GM12878 (cell line): ENCODE measurements around the gene FTCDNL1. TPM values are rescaled to one million over a fixed set of nuclear protein-coding genes. Genes with fewer than 3 reads are reported as not detected.

Source experiments
- ATAC-seq: fragments of 200-7000 bp; cut with Tn5 transposase; 3 replicates; pipeline ENCODE4 v1.9.1; 2020; ENCODE audit warnings: mild to moderate bottlenecking, moderate library complexity
- BruUV-seq: library from RNA; stranded (reverse); fragments of 400-500 nt; replicated peaks from 2 replicates; lab custom pipeline; 2021; lab: Mats Ljungman, UMichigan
- CTCF ChIA-PET: fragments of 300-600 bp; sonication (Branson Sonifier 250); formaldehyde crosslinking; extraction: SDS; loops from one replicate; lab custom pipeline; 2021; ENCODE audit warnings: inconsistent platforms; lab: Yijun Ruan, JAX
- POLR2A ChIA-PET: fragments of 350-600 bp; formaldehyde crosslinking; extraction: SDS; loops from one replicate; lab custom pipeline; 2021; ENCODE audit warnings: inconsistent platforms; lab: Charles Lee
- RAD21 ChIA-PET: fragments of 300-600 bp; sonication (Branson Sonifier 250); formaldehyde crosslinking; loops from one replicate; lab custom pipeline; 2023; ENCODE audit warnings: antibody characterized with exemption; ENCODE audit not compliant: unreplicated experiment; lab: Charles Lee
- SMC1A ChIA-PET: fragments of 300-600 bp; sonication (Branson Sonifier 250); formaldehyde crosslinking; loops from one replicate; lab custom pipeline; 2023; ENCODE audit not compliant: unreplicated experiment, uncharacterized antibody; lab: Charles Lee
- DNase-seq: peaks from one replicate; pipeline ENCODE4 v3.0.0-alpha.2; 2011; ENCODE audit warnings: low read depth, low spot score
- FAIRE-seq: peaks from 3 replicates; lab custom pipeline; 2011; peaks lifted over from hg19 to GRCh38; lab: Jason Lieb, UNC
- H2AFZ ChIP-seq: 2 replicates; pipeline ENCODE4 v1.6.0; 2011; ENCODE audit warnings: low read depth, low read length, control low read depth; ENCODE audit not compliant: control insufficient read depth
- H3K27ac ChIP-seq: 2 replicates; pipeline ENCODE4 v1.5.1; 2011; ENCODE audit warnings: control low read depth; ENCODE audit not compliant: control insufficient read depth, insufficient read depth
- H3K27me3 ChIP-seq, 2 experiments: replicated peaks in 1 of 2; 2 replicates each; pipeline versions ENCODE4 v1.6.0 to v1.6.1; 2011; ENCODE audit warnings: low read length in 1 of 2; ENCODE audit not compliant: control insufficient read depth in 2 of 2, insufficient read depth in 2 of 2
- H3K36me3 ChIP-seq, 2 experiments: 2 replicates each; pipeline ENCODE4 v1.5.1; 2011; ENCODE audit warnings: low read length in 1 of 2; ENCODE audit not compliant: control insufficient read depth in 2 of 2, insufficient read depth in 2 of 2
- H3K4me1 ChIP-seq: 2 replicates; pipeline ENCODE4 v1.6.1; 2011; ENCODE audit warnings: mild to moderate bottlenecking, low read length, moderate library complexity, mixed read lengths; ENCODE audit not compliant: control insufficient read depth, insufficient read depth
- H3K4me2 ChIP-seq: 2 replicates; pipeline ENCODE4 v1.6.0; 2011; ENCODE audit warnings: control low read depth; ENCODE audit not compliant: control insufficient read depth, insufficient read depth
- H3K4me3 ChIP-seq: fragments of 200-600 bp; sonication (generic); 2 replicates; pipeline ENCODE4 v1.5.1; 2016
- H3K79me2 ChIP-seq: 2 replicates; pipeline ENCODE4 v1.6.0; 2011; ENCODE audit warnings: low read length; ENCODE audit not compliant: control insufficient read depth, insufficient read depth
- H3K9ac ChIP-seq: 2 replicates; pipeline ENCODE4 v1.8.0; 2011; ENCODE audit warnings: low read length, control low read depth, mixed read lengths; ENCODE audit not compliant: control insufficient read depth, insufficient read depth
- H3K9me3 ChIP-seq: replicated peaks from 3 replicates; pipeline ENCODE4 v1.5.1; 2011; ENCODE audit warnings: mild to moderate bottlenecking, low read length; ENCODE audit not compliant: control insufficient read depth, insufficient read depth
- H4K20me1 ChIP-seq: 2 replicates; pipeline ENCODE4 v1.6.0; 2011; ENCODE audit not compliant: control insufficient read depth, insufficient read depth
- CHD4 ChIP-seq: fragments of 200-600 bp; sonication (generic); IDR thresholded peaks from 2 replicates; pipeline ENCODE4 v1.6.1; 2016; ENCODE audit warnings: mild to moderate bottlenecking
- E4F1 ChIP-seq: fragments of 450-650 bp; IDR thresholded peaks from 2 replicates; pipeline ENCODE4 v1.6.1; 2018; ENCODE audit warnings: borderline replicate concordance, mild to moderate bottlenecking; ENCODE audit not compliant: partially characterized antibody
- ETV6 ChIP-seq, 2 experiments: fragments of 450-650 bp in 1 of 2; IDR thresholded peaks in 1 of 2; conservative IDR thresholded peaks in 1 of 2; 2 replicates each; pipeline ENCODE4 v1.6.1; 2014; ENCODE audit warnings: antibody characterized with exemption in 1 of 2, borderline replicate concordance in 1 of 2, low read depth in 1 of 2, mild to moderate bottlenecking in 1 of 2, moderate library complexity in 1 of 2
- NR2C2 ChIP-seq: IDR thresholded peaks from 2 replicates; pipeline ENCODE4 v1.6.1; 2011; ENCODE audit warnings: borderline replicate concordance, low read depth; ENCODE audit not compliant: control insufficient read depth, insufficient read length
- PKNOX1 ChIP-seq: fragments of 450-650 bp; IDR thresholded peaks from 2 replicates; pipeline ENCODE4 v1.6.1; 2016; ENCODE audit warnings: mild to moderate bottlenecking
- SREBF2 ChIP-seq: IDR thresholded peaks from 2 replicates; pipeline ENCODE4 v1.6.1; 2012; ENCODE audit warnings: mild to moderate bottlenecking, low read length
- WGBS: methylation state at CpG from one replicate; pipeline ENCODE4 v1.1.6; 2016; ENCODE audit warnings: low lambda C conversion rate; ENCODE audit not compliant: insufficient replicate concordance, insufficient coverage; ENCODE audit errors: missing lambda C conversion rate; 5-methylcytosine and 5-hydroxymethylcytosine counted together
- in situ Hi-C: fragments of 300-500 bp; cut with MboI; formaldehyde crosslinking; loops from 9 replicates; pipeline ENCODE4 v1.14.3; 2018; ENCODE audit warnings: mixed read lengths
- intact Hi-C: fragments of 100-400 bp; cut with micrococcal nuclease; formaldehyde crosslinking; loops from one replicate; pipeline ENCODE4 v1.14.2; 2022; ENCODE audit not compliant: unreplicated experiment
- polyA plus RNA-seq, 11 experiments: library from polyadenylated mRNA; depleted of rRNA in 4 of 11; unstranded in 6 of 11; stranded (reverse) in 5 of 11; fragments of >200 nt; fragmentation: Nextera tagmentation in 4 of 11; fragmentation: Illumina TruSeq in 1 of 11; extraction: Ambion mirVana in 4 of 11; extraction: Trizol in 1 of 11; gene quantifications; 1 replicate in 1 of 11; 2 replicates in 10 of 11; pipeline versions ENCODE4 v1.2.1 to v1.2.3, GENCODE V29; 2011 to 2016; ENCODE audit warnings: inconsistent platforms in 2 of 11, missing spikeins in 2 of 11, low read depth in 1 of 11
- total RNA-seq, 4 experiments: library from RNA; depleted of rRNA in 3 of 4; stranded (reverse); fragments of >200 nt in 3 of 4; fragmentation: Illumina TruSeq in 1 of 4; extraction: Trizol in 1 of 4; gene quantifications; 2 replicates each; pipeline versions ENCODE4 v1.2.1 to v1.2.3, GENCODE V29; 2013 to 2021

Gene FTCDNL1
- total and polyA plus RNA-seq, 10 of the 15 experiments (the other 5 are each of a cell fraction or from before 2014, with no cell fraction given), result 0.15 to 3.9 (median 2.0) TPM

GRCh38 chr2:199754766-199755165 lies 96.2 kb downstream of the FTCDNL1 start:
- no peak for FAIRE-seq
- no peak for DNase-seq
- ATAC-seq, result no peak
- Histone ChIP-seq H3K9me3 (no peaks in the 10 kb centered on the region), H3K27ac (no peak overlapping the region), H4K20me1 (no peaks in the 10 kb centered on the region), H3K9ac (no peak overlapping the region), H3K4me2 (no peak overlapping the region), H2AFZ (no peak overlapping the region), H3K4me1 (no peaks in the 10 kb centered on the region), H3K27me3 (no peaks in the 10 kb centered on the region), H3K4me3 (no peak overlapping the region), H3K36me3 (no peaks in the 10 kb centered on the region), H3K79me2 (no peaks in the 10 kb centered on the region)
- ChIA-PET POLR2A (no interaction called here), RAD21 (no interaction called here), SMC1A (no interaction called here), CTCF (interaction anchor here (1.9 to 2.1 kb wide), 2 partner anchors 15 to 20 kb away, joined by 6 to 8 read pairs; no protein-coding TSS in a partner anchor)
- WGBS, result 8% methylated on average over 3 of the region's 3 CpGs
- intact Hi-C loops (no loop called here), in situ Hi-C loops (no loop called here)
- TF ChIP-seq CHD4 (no peak), NR2C2 (no peak), PKNOX1 (no peak), SREBF2 (no peak)
- BruUV-seq, result no TSS peak

GRCh38 chr2:199751492-199752120 lies 99.4 kb downstream of the FTCDNL1 start:
- Histone ChIP-seq H3K36me3 (no peaks in the 10 kb centered on the region), H3K79me2 (no peaks in the 10 kb centered on the region), H3K9ac (no peak overlapping the region), H3K4me2 (no peak overlapping the region), H3K27ac (no peak overlapping the region), H4K20me1 (no peaks in the 10 kb centered on the region), H3K4me3 (no peak overlapping the region), H3K9me3 (no peaks in the 10 kb centered on the region), H3K27me3 (no peaks in the 10 kb centered on the region), H3K4me1 (no peaks in the 10 kb centered on the region), H2AFZ (no peak overlapping the region)
- POLR2A ChIA-PET, result no interaction called here
- no peak for DNase-seq
- no peak for ATAC-seq
- SMC1A ChIA-PET, result no interaction called here
- RAD21 ChIA-PET, result no interaction called here
- intact Hi-C loops, result no loop called here
- no TSS peak for BruUV-seq
- in situ Hi-C loops, result no loop called here
- WGBS, result 33% methylated on average over 8 of the region's 8 CpGs
- FAIRE-seq, result no peak
- TF ChIP-seq E4F1, result no peak
- TF ChIP-seq ETV6 (conservative IDR thresholded peaks at IDR 0.05 in 1 of 2, IDR thresholded peaks at IDR 0.05 in 1 of 2; ENCODE audit: borderline replicate concordance in 1 of 2, low read depth in 1 of 2), result no peak
- CTCF ChIA-PET, result interaction anchor here (0.9 to 2.6 kb wide), 2 partner anchors 12 to 57 kb away, joined by 3 to 15 read pairs; no protein-coding TSS in a partner anchor
